Measurements from ENCODE around the gene CCN2. TPM values are rescaled to one million over a fixed set of nuclear protein-coding genes. Genes with fewer than 3 reads are reported as not detected.

The CCN2 gene
- total and polyA plus RNA-seq, 12 donors = 6.9 to 164 (median 65.8) TPM

- peak overlapping the region in 3 of 5 donors; percentile 22 to 94 (median 73) for H3K27ac ChIP-seq
- peaks cover 0 to 5% of the 10 kb centered on the region in 2 donors for H3K4me1 ChIP-seq (replicated peaks in 1 of 2)
- DNase-seq = peak in 3 of 7 donors; percentile 24 to 58 (median 28)
- H3K9me3 ChIP-seq (replicated peaks in 1 of 3) = no peaks in the 10 kb centered on the region
- H3K36me3 ChIP-seq (replicated peaks in 1 of 2) = no peaks in the 10 kb centered on the region
- no peaks in the 10 kb centered on the region for H3K27me3 ChIP-seq
- intact Hi-C loops (cut with DNase I) = no loop called here
- peak in 1 of 2 donors; percentile 34 for TF ChIP-seq POLR2A (IDR thresholded peaks at IDR 0.05)
- no peak for TF ChIP-seq CTCF (IDR thresholded peaks at IDR 0.05)
- 66 to 69% (median 67%) methylated on average over 18 of the region's 18 CpGs for WGBS, 4 donors
- H3K4me3 ChIP-seq = peak overlapping the region in 1 of 4 donors; percentile 81
Measured at GRCh38 chr6:131948692-131949619, 2.2 kb downstream of the CCN2 start.

GRCh38 chr6:131947986-131948661 is 3.0 kb downstream of the CCN2 start:
- Histone ChIP-seq H3K27ac (peak overlapping the region in 2 of 5 donors; percentile 73 to 94), H3K36me3 (replicated peaks in 1 of 2) (no peaks in the 10 kb centered on the region), H3K27me3 (no peaks in the 10 kb centered on the region), H3K9me3 (replicated peaks in 1 of 3) (no peaks in the 10 kb centered on the region), H3K4me3 (peak overlapping the region in 1 of 4 donors; percentile 81), H3K4me1 (replicated peaks in 1 of 2) (peaks cover 0 to 5% of the 10 kb centered on the region in 2 donors)
- DNase-seq = no peak
- TF ChIP-seq POLR2A (IDR thresholded peaks at IDR 0.05) (no peak), CTCF (IDR thresholded peaks at IDR 0.05) (no peak)
- 61 to 72% (median 67%) methylated on average over 3 of the region's 3 CpGs for WGBS, 4 donors
- intact Hi-C loops (cut with DNase I) = no loop called here

GRCh38 chr6:131946992-131947955 is 3.9 kb downstream of the CCN2 start:
- no peak overlapping the region for H3K27ac ChIP-seq
- intact Hi-C loops (cut with DNase I) = no loop called here
- WGBS, 4 donors = 60 to 65% (median 64%) methylated on average over 6 of the region's 6 CpGs

More at GRCh38 chr6:131946992-131947955, 3.9 kb downstream of the CCN2 start:
- Histone ChIP-seq H3K27me3 (no peaks in the 10 kb centered on the region), H3K36me3 (replicated peaks in 1 of 2) (no peaks in the 10 kb centered on the region), H3K9me3 (replicated peaks in 1 of 3) (no peaks in the 10 kb centered on the region), H3K4me3 (peak overlapping the region in 1 of 4 donors; percentile 81), H3K4me1 (replicated peaks in 1 of 2) (peaks cover 0 to 5% of the 10 kb centered on the region in 2 donors)
- TF ChIP-seq POLR2A (IDR thresholded peaks at IDR 0.05) (peak in 1 of 2 donors; percentile 10), CTCF (IDR thresholded peaks at IDR 0.05) (no peak)
- DNase-seq = no peak

All from adrenal gland (tissue), 12 donors.